COR-L47 (cell line): Measurements from ENCODE around the gene LAMB4.

Source experiments
- DNase-seq: peaks from one replicate; lab custom pipeline; 2025; lab: John Stamatoyannopoulos, UW

LAMB4 gene

GRCh38 chr7:107996072-107996882 lies 133.9 kb downstream of the LAMB4 start:
- DNase-seq = no peak

- DNase-seq = peak; percentile 77
Measured at GRCh38 chr7:107995184-107996071, 134.7 kb downstream of the LAMB4 start.

DNA sequence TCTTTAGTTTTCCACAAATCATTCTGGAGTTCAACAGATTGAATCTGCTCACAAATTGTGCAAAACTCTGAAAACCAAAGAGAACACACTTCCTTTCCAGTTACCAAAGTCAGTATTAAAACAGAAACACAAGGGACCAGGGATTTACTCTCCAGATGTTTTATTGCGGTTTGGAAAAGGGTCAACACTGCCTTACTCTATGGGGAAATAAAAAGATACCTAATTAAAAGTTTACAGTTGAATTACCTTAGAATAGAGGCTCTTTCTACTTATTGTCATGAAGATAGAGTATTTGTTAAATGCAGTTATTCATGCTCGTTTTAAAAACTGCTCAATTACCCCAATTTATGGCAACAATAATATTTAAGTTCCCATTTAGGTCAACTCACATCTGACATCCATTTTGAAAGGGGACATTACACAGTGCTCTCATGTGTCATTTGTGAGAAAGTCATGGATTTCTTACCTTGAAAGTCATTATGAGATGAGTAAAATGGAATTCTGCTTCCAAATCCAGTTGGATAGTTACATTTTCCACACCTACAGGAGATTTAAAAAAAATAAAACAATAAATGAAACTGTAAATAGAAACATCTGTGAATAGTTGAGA lies 135.6 kb downstream of the LAMB4 start:
- no peak for DNase-seq

- DNase-seq = peak; percentile 72
Measured at GRCh38 chr7:107993891-107994291, 136.3 kb downstream of the LAMB4 start.

DNA sequence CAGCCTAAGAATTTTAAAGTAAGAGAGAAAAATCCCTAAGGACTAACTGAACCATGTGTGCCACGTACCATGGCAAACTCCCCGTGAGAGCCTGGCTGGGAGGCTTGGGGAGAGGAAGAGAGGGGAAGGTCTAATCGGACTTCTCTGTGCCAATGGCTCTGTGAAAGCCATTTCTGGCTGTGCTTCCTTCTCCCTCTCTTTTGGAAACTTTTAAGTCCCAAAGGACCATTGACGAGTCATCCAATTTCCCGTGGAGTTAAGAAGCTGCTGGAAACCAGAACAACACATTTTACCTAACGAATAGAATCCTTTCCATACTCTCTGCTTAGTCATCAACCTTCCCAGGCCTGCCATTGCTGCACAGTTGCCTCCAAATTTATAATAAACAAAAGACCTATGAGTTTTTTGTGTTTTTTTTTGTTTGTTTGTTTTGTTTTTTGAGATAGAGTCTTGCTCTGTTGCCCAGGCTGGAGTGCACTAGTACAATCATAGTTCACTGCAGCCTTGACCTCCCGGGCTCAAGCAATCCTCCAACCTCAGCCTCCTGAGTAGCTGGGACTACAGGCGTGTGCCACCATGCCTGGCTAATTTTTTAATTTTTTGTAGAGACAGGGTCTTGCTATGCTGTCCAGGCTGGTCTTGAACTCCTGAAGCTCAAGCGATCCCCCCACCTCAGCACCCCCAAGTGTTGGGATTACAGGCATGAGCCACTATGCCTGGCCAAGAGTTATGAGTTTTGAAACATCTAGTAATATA lies 140.4 kb downstream of the LAMB4 start:
- no peak for DNase-seq

DNA sequence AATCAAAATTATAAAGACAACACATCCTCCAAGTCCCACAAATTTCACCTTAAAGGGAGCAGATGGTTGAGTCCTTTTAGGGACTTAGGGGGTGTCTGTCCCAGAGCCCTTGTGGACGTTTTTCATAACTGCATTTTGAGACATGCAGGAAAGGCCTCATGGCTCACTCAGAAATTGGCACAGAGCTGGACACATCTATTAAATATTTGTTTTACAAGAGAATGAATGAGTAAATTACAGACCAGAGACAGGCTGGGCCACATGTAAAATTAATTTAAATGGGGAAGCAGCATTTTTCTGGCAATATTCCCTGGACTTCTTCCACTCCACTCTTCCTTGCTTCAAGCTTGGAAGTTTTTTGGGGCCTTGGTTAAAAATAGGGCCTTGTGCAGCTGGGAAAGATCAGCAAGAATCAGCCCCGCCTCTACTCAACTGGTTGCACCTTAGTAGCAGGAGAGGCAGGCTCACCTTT lies 147.2 kb downstream of the LAMB4 start:
- peak; percentile 81 for DNase-seq

- DNase-seq = no peak
Measured at GRCh38 chr7:107982042-107982840, 147.9 kb downstream of the LAMB4 start.

DNA sequence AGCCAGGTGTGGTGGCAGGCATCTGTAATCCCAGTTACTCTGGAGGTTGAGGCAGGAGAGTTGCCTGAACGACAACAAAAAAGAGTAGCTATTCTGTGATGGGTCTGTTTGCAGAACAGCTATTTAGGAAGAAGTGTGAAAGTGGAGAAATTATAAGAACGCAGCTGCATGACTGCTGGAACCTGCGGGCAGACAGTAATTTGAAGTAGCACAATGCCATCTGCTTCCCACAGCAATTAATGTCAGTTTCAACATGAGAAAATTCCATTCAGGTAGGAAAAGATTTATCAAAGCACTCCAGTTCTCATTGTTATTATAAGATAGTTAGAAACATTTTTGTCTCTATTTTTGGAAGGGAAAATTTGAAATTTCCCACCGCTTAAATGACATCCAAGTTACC lies 148.7 kb downstream of the LAMB4 start:
- DNase-seq = no peak

DNA sequence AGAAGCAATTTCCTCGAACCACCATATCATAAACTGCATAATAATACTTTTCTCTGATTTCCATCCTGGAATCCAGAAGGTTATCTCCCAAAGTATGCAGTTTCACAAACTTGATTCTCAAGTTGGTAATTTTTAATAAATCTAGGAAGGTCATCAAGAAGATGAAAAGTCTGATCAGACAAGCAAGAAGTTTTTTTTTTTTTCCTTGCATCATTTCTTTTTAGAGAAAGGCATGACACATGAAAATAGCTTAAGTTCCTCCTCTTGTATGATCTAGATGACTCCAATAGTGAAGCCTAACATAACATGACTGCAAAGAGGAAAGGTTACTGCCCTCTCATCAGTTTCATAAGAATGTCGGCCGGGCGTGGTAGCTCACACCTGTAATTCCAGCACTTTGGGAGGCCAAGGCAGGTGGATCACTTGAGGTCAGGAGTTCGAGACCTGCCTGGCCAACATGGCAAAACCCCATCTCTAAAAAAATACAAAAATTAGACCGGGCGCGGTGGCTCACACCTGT lies 149.4 kb downstream of the LAMB4 start:
- DNase-seq = no peak

DNA sequence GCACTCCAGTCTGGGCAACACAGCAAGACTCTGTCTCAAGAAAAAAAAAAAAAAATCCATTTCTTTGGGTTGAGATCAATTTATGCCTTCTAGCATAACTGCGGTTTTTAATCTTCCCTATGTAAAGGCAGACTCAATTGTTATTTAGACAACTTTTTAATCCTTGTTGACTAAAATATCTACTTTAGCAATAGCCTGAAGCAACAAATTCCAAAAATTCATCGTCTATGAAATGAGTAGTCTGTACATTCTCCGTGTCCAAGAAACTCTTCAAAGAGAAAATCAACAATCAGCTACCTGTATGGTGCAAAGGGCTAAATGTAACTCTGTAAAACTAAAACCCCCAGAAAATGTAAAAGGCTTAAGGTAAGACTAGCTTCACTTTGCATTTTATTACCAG lies 150.0 kb downstream of the LAMB4 start:
- no peak for DNase-seq

DNA sequence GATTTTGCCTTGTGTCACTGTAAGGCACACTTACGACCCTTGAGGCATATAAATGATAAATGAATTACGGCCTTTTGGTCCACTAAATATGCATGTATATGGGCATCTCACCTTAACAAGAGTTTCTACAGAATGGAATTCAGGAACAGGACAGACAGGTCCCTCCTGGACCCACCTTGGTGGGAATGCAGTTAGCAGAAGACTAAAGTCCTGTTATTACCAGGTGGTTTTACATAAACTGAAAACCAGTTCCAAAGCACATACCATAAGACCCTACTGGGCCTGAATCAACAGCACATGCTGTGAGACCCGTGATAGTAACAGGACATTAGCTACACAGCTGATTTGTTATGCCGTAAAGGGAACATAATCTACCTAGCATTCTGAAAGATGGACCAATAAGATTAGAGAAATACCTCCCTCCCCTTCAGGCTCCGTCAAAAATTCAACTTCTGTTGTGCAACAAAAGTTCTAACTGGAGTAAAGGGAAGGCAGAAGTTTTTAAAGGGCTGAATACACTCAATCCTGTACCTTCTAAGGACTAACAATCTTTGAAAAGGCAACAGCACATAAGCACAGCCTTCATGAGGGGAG lies 151.2 kb downstream of the LAMB4 start:
- DNase-seq = no peak

GRCh38 chr7:107977048-107977447 lies 153.1 kb downstream of the LAMB4 start:
- no peak for DNase-seq

GRCh38 chr7:107976620-107977019 lies 153.5 kb downstream of the LAMB4 start:
- no peak for DNase-seq

- no peak for DNase-seq
Measured at GRCh38 chr7:107975394-107976013, 154.7 kb downstream of the LAMB4 start.

GRCh38 chr7:107973861-107974260 lies 156.3 kb downstream of the LAMB4 start:
- no peak for DNase-seq
